HG03571 (cell line): ENCODE measurements around the gene STX1A.

ENCODE experiments used
- ATAC-seq: cut with Tn5 transposase; IDR thresholded peaks from one replicate; pipeline ENCODE4 v1.9.1; 2021; ENCODE audit not compliant: unreplicated experiment

STX1A gene

GRCh38 chr7:73708961-73709549 is 10.4 kb downstream of the STX1A start:
- ATAC-seq: no peak

DNA sequence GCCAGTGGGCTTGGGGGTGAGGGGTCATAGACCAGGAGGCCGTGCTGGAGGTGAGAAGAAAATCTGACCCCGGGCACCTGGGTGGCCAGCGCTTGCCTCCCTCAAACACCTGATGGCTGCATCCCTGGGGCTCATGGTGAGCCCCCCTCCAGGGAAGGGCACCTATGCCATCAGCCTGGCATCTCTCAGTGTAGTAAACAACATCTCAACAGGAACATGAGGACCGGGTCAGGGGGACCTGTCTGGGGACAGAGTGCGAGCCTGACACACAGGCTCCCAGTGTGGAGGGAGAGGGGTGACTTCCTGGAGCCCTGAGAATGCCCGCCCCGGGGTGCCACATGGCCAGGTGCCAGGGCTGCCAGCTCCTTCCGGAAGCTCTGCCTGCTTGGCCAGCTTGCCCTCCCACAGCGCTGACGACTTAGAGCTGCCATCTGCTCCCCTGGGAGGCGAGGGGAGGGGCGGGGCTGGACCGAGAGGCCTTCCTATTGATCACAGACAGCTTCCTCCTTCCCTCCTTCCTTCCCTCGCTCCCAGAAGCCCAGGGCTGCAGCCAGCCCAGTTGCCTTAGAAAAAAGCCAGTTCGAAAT is 12.3 kb downstream of the STX1A start:
- ATAC-seq: no peak

DNA sequence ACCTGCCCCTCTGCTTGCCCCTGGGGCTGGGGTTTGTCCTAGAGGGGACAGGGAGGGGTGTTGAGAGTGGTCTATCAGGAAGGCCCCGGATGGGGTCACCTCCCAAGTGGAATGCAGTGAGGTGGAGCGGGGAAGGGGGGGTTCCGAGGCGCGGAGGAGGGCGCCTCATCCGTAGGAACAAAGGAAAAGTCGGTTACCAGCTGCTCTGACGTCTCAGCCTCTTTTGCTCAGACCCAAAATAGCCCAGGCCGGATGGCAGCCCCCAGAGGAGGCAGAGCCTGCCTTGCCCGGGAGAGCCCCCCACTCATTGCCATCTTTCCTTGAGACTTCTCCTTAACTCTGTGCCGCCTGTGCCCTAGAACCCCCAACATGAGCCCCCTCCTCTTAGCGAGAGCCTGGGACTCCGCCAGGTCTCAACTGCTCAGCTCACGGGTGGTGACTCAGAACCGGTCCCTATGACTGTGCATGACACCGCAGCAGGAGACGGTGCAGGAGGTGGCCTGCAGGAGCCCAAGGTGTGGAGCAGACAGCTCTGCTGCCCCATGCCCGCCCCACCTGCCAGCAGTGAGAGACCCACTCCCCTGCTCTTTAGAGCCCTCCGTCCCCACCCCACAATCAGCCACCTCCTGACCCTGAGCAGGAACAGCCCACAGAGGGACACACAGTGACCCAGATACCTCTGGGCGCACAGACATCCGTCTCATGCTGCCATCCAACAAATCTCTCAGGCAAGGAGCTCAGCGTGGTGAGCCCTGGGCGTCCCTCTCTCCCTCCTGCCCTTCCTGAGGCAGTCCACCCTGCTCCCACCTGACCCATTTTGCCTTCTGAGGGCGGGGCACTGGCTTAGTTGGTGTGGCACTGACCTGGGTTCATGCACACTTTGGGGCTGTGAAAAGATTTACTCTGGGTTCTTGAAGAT is 13.1 kb downstream of the STX1A start:
- ATAC-seq: no peak

- no peak for ATAC-seq
These were observed 13.9 kb downstream of the STX1A start for GRCh38 chr7:73705551-73705920.

GRCh38 chr7:73704640-73705550 is 14.6 kb downstream of the STX1A start:
- ATAC-seq: no peak

DNA sequence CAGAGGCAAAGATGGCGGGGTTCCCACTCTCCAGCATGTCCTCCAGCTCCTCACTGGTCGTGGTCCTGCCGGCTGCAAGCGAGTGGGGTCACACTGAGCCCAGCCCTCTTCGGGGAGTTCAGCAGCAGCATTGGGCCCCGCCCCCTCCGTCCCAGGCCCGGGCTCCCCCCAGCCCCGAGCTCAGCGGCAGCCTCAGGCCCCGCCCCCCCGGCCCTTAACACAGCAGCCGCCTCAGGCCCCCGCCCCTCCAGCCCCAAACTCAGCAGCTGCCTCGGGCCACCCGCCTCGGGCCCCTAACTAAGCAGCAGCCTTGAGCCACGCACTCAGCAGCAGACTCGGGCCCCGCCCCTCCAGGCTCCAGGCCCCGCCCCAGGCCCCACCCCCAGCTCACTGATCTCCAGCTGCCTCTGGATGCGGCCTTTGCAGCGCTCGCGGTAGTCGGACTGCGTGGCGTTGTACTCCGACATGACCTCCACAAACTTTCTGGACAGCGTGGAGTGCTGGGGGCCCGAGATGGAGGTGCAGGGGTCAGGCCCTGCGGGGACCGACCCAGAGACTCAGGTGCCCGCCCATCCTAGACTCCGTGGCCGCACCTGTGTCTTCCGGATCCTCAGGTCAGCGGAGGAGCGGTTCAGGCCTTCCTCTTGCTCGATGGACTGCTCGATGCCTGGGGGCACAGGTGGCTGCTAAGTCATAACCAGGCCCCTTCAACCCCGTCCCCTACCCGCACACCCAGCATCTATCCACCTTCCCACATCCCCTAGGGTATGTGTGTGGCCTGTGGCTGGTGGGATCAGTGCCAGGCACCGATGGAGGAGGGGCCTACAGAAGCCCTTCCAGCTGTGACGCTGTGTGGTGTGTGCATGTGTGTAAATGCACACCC is 15.5 kb downstream of the STX1A start:
- no peak for ATAC-seq

- no peak for ATAC-seq
These were observed 16.2 kb downstream of the STX1A start for GRCh38 chr7:73703225-73703624.

GRCh38 chr7:73702665-73703064 is 16.8 kb downstream of the STX1A start:
- no peak for ATAC-seq

DNA sequence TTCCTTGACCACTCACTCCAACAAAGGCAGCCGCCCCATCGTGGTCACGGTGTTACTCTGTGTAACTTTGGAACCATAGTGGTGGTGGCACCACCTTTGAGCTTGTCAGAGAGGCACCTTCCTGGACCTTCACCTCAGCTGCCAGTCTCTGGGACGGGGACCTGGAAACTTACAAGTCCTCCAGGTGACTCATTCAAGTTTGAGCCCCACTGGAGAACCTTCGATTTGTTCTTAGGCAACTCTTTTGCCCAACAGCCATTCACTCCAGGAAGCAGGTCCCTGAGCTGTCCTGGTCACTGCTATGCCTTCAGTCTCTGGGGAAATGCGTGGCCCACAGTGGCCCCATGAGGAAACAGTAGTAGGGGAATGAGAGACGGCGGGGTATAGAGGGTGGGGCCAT is 17.2 kb downstream of the STX1A start:
- no peak for ATAC-seq

GRCh38 chr7:73701357-73701995 is 18.0 kb downstream of the STX1A start:
- no peak for ATAC-seq

- ATAC-seq: no peak
These were observed 18.8 kb downstream of the STX1A start for GRCh38 chr7:73700581-73701134.

GRCh38 chr7:73700069-73700423 is 19.4 kb downstream of the STX1A start:
- ATAC-seq: no peak

- no peak for ATAC-seq
These were observed 19.9 kb downstream of the STX1A start for GRCh38 chr7:73699370-73700068.

GRCh38 chr7:73698410-73698809 is 21.1 kb downstream of the STX1A start:
- ATAC-seq: no peak

- no peak for ATAC-seq
These were observed 23.1 kb downstream of the STX1A start for GRCh38 chr7:73696372-73696771.

DNA sequence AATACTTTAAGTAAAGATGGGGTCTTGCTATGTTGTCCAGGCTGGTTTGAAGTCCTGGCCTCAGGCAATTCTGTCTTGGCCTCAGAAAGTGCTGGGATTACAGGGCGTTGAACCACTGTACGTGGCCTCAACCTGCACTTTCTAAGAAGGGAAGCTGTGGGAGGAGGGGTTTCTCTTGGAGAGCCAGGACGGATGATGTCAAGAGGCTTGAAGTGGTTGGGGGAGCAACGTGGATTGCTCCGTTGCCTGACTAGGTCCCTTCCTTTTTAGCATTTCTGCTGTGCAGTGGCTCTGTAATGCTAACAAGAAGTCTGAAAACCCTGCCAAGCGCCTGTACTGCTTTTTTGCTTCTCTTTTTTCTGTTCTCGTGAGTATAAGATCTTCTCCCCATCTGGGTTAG is 28.8 kb downstream of the STX1A start:
- ATAC-seq: no peak

DNA sequence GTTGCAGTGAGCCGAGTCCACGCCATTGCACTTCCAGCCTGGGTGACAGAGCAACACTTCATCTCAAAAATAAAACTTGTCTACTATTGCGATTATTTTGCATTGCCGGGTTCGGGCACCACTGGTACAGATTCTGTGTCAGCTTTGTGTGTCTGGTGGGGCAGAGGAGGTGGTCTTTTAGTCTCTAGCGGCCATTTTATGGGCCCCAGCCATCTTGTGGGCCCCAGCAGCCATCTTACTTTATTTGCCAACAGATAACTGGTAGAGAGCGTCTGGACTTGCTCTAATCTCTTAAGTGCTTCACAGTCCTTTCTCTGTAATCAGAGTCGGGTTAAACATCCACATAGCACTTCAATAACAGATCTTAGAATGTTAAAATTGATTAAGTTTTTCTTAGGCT is 31.2 kb downstream of the STX1A start:
- no peak for ATAC-seq

- no peak for ATAC-seq
These were observed 34.2 kb downstream of the STX1A start for GRCh38 chr7:73685311-73685710.
